ENCODE data around the gene EXOC2.

The EXOC2 gene

DNA sequence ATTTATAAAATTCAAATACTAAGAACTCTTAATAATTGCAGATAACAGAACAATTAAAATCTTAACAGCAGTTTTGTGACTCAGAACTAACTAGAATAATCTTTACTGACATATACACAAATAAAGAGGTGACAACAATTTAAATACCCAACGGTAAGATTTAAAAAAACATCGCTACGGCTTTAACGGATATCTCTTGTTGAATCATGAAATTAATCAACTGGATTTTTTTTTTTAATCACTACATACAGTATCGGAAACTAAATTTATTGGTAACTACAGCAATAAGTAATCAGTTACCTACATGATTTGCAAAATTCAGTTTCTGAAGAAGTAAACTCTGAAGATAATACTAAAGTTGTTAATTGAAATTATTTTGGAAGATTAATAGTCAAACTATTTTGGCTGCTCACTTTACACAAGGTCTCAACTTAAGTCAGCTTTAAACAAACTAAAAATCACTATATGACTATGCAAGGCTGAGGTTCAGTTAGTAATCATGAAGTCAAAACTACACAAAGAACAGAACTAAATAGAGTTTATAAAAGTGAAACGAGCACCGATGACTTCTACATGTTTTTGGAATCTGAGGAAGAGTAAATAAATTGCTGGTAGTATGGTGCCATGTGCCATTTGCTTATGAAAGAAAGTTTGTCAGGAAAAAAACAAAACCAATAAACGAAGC lies 164.8 kb downstream of the EXOC2 start:
- no peak for DNase-seq (ENCODE audit: low spot score)

DNA sequence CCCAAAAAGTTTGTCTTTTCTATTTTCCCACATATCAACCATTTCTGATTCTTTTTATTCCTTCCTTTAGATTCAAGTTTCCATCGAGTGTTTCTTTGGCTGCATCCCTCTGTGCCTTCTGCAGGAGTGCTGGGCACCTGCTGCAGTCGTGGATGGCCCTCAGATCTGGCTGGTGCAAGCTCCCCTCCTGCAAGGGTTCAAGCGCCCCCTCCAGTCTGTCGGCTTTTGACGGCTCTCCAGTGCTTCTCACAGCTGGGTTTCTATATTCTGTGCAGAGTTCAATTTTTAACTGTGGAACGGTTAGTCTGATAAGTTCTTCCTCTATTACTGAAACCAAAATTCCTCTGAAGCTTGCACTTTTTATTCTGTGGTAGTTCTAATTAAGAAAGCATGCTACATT lies 168.1 kb downstream of the EXOC2 start:
- DNase-seq (ENCODE audit: low spot score): no peak

DNA sequence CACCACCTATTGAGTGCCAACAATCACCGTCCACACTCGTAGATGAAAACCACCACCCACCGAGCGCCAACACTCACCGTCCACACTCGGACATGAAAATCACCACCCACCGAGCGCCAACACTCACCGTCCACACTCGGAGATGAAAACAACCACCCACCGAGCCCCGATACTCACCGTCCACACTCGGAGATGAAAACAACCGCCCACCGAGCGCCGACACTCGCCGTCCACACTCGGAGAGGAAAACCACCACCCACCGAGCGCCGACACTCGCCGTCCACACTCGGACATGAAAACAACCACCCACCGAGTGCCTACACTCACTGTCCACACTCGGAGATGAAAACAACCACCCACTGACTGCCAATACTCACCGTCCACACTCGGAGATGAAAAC lies 172.1 kb downstream of the EXOC2 start:
- no peak for DNase-seq (ENCODE audit: low spot score)

DNA sequence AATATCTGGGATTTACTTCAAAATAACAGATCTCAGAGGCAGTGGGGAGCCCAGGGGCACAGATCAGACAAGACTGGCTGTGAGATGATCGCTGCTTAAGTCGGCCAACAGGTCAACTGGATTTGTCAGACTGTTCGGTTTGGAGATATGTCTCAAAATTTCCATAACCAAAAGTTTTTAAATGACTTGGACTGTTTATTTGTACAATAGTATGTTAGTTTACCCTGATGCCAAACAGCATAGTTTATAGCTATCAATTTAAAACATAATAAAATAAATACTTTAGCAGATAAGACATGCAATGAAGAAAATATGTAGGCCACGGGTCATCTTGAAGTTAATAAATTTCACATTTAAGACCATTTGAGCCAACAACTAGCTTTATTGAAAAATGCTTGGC lies 174.7 kb downstream of the EXOC2 start:
- DNase-seq (ENCODE audit: low spot score): no peak

DNA sequence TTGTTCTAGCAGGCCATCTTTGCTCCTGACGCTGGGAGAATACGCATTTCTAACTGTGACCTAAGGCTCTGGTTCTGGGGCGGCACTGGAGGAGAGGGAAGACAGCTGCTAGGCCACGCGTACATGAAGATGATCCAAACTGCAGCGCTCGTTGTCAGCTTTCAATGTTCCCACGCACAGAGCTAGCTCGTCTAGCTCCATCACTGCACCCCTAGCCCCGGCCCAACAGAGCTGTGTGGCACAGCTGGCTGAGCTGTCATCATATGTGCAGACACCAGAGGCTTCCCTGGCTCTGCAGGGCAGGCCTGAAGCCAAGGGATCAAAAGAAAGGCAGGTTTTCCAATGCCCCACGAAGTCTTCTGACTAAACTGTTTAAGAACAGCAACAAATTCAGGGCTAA lies 176.7 kb downstream of the EXOC2 start:
- no peak for DNase-seq (ENCODE audit: low spot score)

DNA sequence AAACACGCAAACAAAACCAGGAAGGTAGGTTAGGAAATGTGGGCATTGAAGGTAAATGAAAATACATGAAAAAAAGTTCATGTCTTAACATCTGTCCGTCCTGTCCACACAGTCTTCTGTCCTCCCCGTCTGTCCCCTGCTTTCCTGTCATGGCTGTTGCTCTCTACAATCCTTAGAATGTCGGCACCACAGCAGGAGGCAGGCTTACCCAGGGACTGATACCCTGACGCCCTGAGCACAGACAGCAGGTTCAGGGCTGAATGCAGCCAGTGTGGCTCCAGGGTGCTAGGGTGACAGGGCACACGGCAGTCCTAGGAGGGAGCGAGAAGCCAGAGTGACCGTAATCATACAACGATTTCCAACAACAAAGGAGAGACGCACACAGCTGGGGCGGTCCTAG lies 177.7 kb downstream of the EXOC2 start:
- DNase-seq (ENCODE audit: low spot score): no peak

DNA sequence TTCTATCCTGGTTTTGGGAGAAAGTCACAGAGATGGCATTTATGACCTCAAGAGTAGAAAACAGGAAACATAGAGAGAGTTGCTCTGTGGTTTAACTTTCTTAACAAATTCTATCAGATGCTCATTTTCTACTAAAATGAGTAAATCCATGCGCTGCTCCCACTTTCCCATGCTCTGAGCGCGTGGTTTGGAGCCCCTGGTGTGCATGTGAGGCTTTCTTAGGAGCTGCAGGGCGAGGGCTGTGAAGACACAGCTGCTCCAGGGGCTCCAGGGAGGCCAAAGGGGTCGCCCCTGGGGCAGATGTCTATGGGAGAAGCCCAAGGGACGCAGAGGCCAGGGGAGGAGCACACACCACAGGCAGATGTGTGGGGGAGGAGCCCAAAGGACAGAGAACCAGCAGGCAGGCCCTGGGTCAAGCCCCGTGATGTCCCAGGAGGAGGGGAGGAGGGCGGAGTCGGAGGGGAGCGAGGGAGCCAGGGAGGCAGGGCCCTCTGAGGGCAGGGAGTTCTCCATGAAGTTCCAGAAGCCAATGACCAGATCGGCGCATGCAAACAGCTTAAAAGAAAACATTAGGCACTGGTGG lies 178.5 kb downstream of the EXOC2 start:
- no peak for DNase-seq (ENCODE audit: low spot score)

DNA sequence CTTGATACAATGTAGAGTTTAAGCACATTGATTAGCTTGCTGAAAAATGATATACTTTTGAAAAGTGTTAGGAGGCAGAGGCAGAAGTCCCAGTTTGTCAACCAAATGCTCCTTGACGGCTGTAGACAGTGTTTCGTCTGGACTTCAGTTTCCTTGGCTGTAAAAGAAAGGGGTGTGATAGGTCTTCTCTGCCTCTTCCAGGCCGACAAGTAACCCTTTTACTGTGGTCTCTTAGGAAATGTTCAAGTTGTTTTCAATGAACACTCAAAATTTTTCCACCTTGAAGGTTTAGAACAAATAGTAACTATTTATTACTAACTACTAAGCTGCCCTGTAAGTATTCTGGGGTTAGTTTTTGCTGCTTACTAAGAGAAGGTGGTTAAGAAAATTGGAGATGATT lies 179.0 kb downstream of the EXOC2 start:
- DNase-seq (ENCODE audit: low spot score): no peak

DNA sequence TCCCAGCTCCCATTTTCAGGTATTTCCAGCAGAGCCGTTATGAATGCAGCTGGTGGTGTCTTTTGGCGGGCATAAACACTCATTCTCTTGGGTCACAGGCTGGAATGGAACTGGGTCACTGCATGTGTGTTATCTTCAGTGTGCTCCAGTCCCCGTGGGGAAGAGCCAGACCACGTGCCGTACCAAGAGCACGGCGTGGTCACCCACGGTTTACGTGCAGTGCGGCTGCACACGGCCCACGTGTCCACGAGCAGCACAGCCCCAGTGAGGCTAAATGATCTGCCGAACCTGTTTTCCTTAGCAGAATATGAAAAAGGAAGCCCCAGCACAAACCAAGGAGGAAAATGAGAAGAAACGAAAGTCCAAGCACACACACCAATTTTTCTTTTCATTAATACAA lies 179.9 kb downstream of the EXOC2 start:
- no peak for DNase-seq (ENCODE audit: low spot score)

DNA sequence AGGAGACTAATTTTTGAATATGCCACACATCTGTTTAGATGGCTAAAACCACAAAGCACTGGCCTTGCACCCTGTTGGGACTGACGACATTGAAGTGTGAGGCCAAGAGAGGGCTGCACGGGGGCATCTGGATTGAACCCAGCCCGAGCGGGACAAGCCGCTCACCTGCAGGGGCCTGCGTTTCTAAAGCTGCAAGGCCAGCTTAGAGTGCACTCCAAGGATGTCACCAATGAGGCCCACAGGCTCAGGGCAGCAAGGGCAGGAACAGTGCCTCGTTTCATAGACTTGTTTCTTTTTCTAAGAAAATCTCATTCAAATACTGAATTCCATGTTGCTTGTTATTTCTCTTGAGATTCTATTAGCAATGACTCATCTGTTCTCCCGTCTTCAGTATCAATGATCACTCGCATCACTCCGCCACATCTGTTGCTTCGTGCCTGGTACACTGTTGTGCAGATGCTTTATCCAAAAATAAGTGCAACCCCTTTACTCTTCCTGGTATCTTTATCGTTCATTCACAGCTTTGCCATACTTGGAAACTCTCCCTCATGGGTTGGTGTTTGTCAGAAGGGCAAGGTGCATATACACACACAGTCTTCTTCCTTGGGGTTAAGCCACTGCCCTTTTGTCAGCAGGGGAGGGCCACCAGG lies 181.3 kb downstream of the EXOC2 start:
- peak; percentile 66 for DNase-seq (ENCODE audit: low spot score)

DNA sequence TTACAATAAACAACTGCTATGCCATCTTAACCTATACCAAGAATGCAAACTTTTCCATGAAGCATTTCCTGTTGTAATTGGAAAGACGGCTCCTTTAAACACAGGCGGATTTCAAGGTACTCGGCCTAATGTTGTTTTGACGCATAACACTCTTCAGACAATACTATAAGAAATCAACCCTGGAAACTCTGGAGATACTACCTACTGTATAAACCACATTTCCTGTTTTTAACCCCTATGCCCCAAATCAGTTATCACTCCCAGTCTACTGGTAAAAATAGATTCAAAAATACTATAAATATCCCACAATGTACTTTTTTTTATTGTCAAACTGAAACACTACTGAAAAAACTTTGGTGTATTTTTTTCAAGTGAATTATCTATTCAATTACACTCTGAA lies 183.3 kb downstream of the EXOC2 start:
- DNase-seq (ENCODE audit: low spot score): no peak

DNA sequence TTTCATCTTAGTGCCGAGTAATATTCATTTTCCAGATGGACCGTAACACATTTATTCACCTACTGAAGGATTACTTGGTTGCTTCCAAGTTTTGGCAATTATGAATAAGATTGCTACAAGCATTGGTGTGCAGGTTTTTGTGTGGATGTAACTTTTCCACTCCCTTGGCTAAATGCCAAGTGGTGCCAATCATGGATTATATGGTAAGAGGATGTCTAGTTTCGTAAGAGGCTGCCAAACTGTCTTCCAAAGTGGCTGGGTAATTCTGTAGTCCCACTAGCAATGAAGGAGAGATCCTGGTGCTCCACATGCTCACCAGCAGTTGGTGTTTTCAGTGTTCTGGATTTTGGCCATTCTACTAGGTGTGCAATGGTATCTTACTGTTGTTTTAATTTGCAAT lies 184.3 kb downstream of the EXOC2 start:
- DNase-seq (ENCODE audit: low spot score): no peak

DNA sequence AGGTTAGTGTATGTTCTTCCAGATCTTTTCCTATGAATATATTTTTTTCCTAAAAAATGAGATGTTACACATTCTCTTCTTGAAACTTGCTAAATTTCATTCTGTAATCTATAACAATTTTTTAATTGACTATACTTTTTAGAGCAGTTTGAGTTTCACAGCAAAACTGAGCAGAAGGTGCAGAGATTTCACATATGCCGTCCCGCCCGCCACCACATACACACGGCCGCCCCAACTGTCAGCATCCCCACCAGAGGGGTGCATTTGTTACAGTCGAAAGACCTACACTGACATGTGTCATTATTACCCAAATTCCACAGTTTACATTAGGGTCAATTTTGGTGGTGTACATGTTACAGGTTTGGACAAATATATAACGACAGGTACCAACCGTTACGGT lies 184.9 kb downstream of the EXOC2 start:
- no peak for DNase-seq (ENCODE audit: low spot score)

DNA sequence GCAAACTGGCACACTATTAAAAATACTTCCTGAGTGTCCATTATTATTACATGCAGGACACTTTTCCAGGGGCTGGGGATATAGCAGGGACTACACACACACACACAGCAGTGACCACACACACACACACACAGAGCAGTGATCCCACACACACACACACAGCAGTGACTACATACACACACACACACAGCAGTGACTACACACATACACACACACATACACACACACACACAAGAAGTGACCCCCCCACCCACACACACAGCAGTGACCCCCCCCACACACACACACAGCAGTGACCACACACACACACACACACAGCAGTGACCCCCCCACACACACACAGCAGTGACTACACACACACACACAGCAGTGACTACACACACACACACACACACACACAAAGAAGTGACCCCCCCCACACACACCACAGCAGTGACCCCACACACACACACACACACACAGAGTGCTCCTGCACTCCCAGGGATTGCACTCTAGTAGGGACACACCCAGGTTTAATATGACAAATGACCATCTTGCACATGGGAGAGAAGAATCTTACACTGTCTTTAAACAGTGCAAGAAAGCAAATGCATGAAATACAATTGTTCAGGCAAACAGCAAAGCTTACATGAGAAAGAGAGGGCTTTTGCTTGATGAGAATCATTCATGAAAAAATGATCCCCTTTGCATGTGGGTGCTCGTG lies 185.9 kb downstream of the EXOC2 start:
- no peak for DNase-seq (ENCODE audit: low spot score)

DNA sequence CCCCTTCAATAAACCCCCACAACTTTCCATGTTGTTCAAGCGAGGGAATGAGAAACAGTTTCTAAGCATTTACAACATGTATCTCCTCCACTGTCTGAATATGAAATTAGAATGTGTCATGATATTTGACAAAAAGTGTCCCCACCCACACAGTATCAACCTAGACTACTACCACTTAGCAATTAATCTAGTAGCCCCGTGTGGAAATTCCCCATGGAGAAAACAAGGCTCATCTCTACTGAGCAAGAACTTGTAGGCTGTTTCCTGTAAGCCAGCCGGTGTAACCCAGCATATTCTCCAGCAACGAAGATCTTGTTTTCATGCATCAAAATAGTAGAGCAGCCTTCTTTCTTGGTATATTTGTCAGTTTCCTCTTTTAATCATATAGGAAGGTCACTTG lies 186.4 kb downstream of the EXOC2 start:
- DNase-seq (ENCODE audit: low spot score): no peak

DNA sequence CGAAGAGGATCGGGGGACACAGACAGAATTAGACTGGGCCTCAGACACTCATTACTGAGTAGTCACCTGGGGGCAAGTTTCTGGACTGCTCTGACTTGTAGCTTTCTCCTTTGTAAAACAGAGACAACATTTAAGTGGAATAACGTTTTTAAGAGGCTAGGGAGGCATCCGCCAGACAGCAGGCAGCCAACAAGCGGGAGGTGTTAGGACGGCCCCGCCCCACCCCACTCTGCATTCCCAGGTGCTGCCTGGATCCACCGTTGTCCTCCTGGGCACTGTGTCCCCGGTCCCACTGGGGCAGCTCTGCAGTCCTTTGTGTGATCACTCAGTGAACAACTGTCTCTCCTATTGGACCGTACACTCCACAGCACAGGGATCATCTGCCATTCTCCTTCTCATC lies 187.6 kb downstream of the EXOC2 start:
- no peak for DNase-seq (ENCODE audit: low spot score)

DNA sequence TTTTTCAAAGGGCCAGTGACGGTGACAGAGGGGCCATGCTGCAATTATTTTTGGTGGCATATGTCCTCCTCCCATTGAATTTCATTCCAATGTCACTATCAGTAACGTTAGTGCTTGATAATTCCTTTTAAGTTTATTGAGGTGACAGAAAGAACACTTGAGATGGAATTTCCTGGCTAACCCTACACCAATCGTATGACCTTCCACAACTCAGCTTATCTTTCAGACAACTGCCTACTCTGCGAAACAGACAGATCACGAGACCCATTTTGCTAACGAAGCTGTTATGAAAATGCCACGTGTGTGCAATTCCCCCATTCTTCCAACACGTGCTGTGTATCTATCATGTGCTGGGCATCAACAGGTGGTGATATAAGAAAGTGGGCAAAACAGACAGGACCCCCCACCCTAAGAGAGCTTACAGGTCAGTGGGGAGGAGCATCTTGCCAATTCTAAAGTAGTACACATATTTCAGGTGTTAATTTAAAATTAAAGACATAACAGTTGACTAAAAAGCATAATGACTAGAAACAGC lies 188.4 kb downstream of the EXOC2 start:
- no peak for DNase-seq (ENCODE audit: low spot score)

DNA sequence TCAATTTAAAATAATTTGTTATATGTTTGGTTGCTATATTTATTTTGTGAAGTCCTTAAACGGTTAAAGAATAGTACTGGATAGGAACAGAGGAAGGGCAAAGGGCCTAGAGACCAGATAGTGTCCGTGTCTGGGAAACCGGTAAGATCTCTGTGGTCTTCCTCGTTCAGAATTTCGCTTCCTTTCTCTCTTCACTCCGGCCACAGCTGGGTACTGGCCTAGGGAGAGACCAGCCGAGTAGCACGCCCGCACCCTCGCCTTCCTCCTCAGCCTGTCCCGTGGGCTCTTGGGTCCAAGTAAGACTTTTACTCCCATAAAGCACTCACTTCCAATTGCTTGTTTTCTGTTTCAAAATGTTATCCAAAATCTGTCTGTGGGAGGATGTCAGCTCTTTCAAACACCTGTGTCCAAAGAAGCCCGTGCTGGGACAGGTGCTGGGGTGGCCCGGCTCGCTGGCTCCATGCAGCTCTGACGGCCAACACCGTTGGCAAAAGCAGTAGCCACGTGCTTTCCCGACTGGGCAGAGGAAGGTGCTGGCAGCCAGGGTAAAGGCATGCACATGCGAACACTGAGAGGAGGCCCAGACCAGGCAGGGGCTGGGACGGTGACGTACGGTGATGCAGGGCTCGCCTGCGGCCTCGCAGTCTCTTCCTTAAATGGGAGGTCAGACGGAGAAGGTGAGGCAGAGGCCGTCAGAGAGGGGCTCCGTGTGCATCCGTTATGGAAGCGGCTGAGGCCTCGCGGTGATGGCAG lies 189.2 kb downstream of the EXOC2 start:
- DNase-seq (ENCODE audit: low spot score): no peak

DNA sequence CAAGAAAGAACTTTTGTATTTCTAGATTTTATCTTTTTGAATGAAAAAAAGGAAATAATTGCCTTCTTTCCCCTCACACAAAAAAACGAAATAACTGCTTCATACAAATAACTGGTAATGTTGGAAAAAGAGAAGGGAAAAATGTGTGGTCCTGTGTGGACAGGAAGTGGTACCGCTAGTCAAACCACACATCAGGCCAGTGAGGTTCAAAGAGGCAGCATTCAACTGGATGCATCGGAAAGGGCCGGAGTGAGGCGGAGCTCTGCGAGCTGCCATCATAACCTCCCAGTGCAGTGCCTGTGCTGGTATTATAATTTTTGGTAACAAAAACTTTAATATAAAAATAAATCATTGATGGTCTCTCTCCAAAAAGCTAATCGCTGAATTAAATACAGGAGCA lies 190.2 kb downstream of the EXOC2 start:
- DNase-seq (ENCODE audit: low spot score): no peak

DNA sequence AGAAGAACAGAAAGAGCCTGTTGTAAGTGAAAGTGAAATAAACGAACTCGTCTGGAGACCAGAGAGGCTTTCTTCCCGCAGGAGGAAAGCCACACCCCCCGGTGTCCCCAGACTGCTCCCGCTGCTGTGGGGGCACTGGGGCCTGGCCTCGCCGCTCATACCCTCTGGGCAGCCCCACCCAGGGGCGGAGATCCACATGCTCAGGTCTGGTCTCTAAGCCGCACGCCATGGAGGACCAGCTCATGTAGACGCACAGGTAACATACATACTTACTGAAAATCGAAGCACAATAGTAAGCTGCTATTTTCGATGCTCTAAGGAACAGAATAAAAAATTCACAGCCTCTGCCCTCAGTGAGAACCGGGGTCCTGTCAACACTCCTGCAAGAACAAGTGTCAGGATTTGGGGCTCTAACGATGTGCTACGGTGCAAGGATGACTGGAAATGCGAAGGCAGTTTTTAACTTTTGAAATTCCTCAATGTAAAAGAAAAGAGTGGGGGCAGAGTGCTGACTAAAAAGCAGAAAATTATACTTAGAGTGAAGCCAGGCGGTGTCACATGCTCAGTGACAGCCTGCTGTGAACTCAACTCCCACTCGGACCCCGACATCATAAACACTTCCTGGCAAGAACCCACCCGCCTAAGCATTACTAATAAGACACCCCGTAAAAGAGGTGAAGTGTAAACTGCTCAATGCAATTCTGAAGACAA lies 190.9 kb downstream of the EXOC2 start:
- DNase-seq (ENCODE audit: low spot score): no peak

DNA sequence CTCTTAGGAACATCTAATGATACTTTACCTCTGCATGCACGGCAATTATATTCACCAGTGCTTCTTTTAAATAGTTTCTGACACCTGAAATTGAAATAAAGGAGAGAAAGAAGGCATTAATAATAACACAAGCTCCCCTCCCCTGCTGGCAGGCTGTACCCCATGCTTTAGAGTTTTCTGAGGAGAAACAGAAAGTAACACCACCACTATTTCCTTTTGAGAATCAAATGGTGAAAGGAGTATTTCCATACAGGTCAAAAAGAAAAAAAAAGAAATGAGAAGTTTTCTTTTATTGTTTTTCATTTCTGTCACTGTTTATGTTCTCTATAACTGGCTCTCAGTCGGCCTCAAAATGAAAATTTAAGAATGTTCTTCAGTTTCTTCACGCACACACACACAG lies 193.3 kb downstream of the EXOC2 start:
- no peak for DNase-seq (ENCODE audit: low spot score)
